ENCODE measurements around the gene ANKRD29. TPM values are rescaled to one million over a fixed set of nuclear protein-coding genes. Genes with fewer than 3 reads are reported as not detected.

Gene ANKRD29
- total and polyA plus RNA-seq, 9 donors: 2.1 to 5.5 (median 3.3) TPM

- Histone ChIP-seq H3K36me3 (ENCODE audit: control insufficient read depth, insufficient read depth, low read length) (no peaks in the 10 kb centered on the region), H3K9me3 (replicated peaks; ENCODE audit: control insufficient read depth, low read depth, low read length) (no peaks in the 10 kb centered on the region), H3K4me3 (ENCODE audit: low read length) (no peak overlapping the region), H3K4me1 (ENCODE audit: control insufficient read depth, insufficient read depth, low read length) (no peaks in the 10 kb centered on the region), H3K27me3 (ENCODE audit: control insufficient read depth, insufficient read depth, low read length) (no peaks in the 10 kb centered on the region), H3K27ac (ENCODE audit: low read length) (no peak overlapping the region)
- WGBS (ENCODE audit: insufficient coverage): no CpG with 5 or more reads among the region's 1 CpG
- DNase-seq: no peak
Measured at GRCh38 chr18:23599809-23600208, 62.9 kb downstream of the ANKRD29 start.

- Histone ChIP-seq H3K27ac (ENCODE audit: low read length) (no peak overlapping the region), H3K9me3 (replicated peaks; ENCODE audit: control insufficient read depth, low read depth, low read length) (no peaks in the 10 kb centered on the region), H3K4me1 (ENCODE audit: control insufficient read depth, insufficient read depth, low read length) (no peaks in the 10 kb centered on the region), H3K36me3 (ENCODE audit: control insufficient read depth, insufficient read depth, low read length) (no peaks in the 10 kb centered on the region), H3K27me3 (ENCODE audit: control insufficient read depth, insufficient read depth, low read length) (no peaks in the 10 kb centered on the region), H3K4me3 (ENCODE audit: low read length) (no peak overlapping the region)
- DNase-seq: peak; percentile 43
- 64% methylated on average over 4 of the region's 7 CpGs for WGBS (ENCODE audit: insufficient coverage)
Measured at GRCh38 chr18:23596183-23596582, 66.5 kb downstream of the ANKRD29 start.

GRCh38 chr18:23595591-23595990 lies 67.1 kb downstream of the ANKRD29 start:
- 63% methylated on average over 2 of the region's 7 CpGs for WGBS (ENCODE audit: insufficient coverage)
- H3K36me3 ChIP-seq (ENCODE audit: control insufficient read depth, insufficient read depth, low read length): no peaks in the 10 kb centered on the region
- H3K27me3 ChIP-seq (ENCODE audit: control insufficient read depth, insufficient read depth, low read length): no peaks in the 10 kb centered on the region
- no peak overlapping the region for H3K4me3 ChIP-seq (ENCODE audit: low read length)
- DNase-seq: no peak
- H3K4me1 ChIP-seq (ENCODE audit: control insufficient read depth, insufficient read depth, low read length): no peaks in the 10 kb centered on the region
- no peak overlapping the region for H3K27ac ChIP-seq (ENCODE audit: low read length)
- no peaks in the 10 kb centered on the region for H3K9me3 ChIP-seq (replicated peaks; ENCODE audit: control insufficient read depth, low read depth, low read length)

GRCh38 chr18:23593720-23594119 lies 69.0 kb downstream of the ANKRD29 start:
- Histone ChIP-seq H3K27me3 (ENCODE audit: control insufficient read depth, insufficient read depth, low read length) (peaks cover 2% of the 10 kb centered on the region), H3K9me3 (replicated peaks; ENCODE audit: control insufficient read depth, low read depth, low read length) (no peaks in the 10 kb centered on the region), H3K4me1 (ENCODE audit: control insufficient read depth, insufficient read depth, low read length) (no peaks in the 10 kb centered on the region), H3K36me3 (ENCODE audit: control insufficient read depth, insufficient read depth, low read length) (no peaks in the 10 kb centered on the region), H3K27ac (ENCODE audit: low read length) (no peak overlapping the region), H3K4me3 (ENCODE audit: low read length) (no peak overlapping the region)
- no peak for DNase-seq
- no CpG with 5 or more reads among the region's 2 CpGs for WGBS (ENCODE audit: insufficient coverage)

- Histone ChIP-seq H3K27me3 (ENCODE audit: control insufficient read depth, insufficient read depth, low read length) (peaks cover 5% of the 10 kb centered on the region), H3K9me3 (replicated peaks; ENCODE audit: control insufficient read depth, low read depth, low read length) (no peaks in the 10 kb centered on the region), H3K27ac (ENCODE audit: low read length) (no peak overlapping the region), H3K4me1 (ENCODE audit: control insufficient read depth, insufficient read depth, low read length) (no peaks in the 10 kb centered on the region), H3K36me3 (ENCODE audit: control insufficient read depth, insufficient read depth, low read length) (no peaks in the 10 kb centered on the region), H3K4me3 (ENCODE audit: low read length) (no peak overlapping the region)
- 100% methylated on average over 2 of the region's 2 CpGs for WGBS (ENCODE audit: insufficient coverage)
- DNase-seq: no peak
Measured at GRCh38 chr18:23592911-23593310, 69.8 kb downstream of the ANKRD29 start.

GRCh38 chr18:23591011-23591410 lies 71.7 kb downstream of the ANKRD29 start:
- peaks cover 2% of the 10 kb centered on the region for H3K4me1 ChIP-seq (ENCODE audit: control insufficient read depth, insufficient read depth, low read length)
- H3K27me3 ChIP-seq (ENCODE audit: control insufficient read depth, insufficient read depth, low read length): peaks cover 5% of the 10 kb centered on the region
- no peaks in the 10 kb centered on the region for H3K9me3 ChIP-seq (replicated peaks; ENCODE audit: control insufficient read depth, low read depth, low read length)
- no peaks in the 10 kb centered on the region for H3K36me3 ChIP-seq (ENCODE audit: control insufficient read depth, insufficient read depth, low read length)
- no CpG with 5 or more reads among the region's 1 CpG for WGBS (ENCODE audit: insufficient coverage)
- H3K4me3 ChIP-seq (ENCODE audit: low read length): no peak overlapping the region
- H3K27ac ChIP-seq (ENCODE audit: low read length): no peak overlapping the region
- no peak for DNase-seq

- WGBS (ENCODE audit: insufficient coverage): 82% methylated on average over 8 of the region's 11 CpGs
- Histone ChIP-seq H3K4me3 (ENCODE audit: low read length) (no peak overlapping the region), H3K9me3 (replicated peaks; ENCODE audit: control insufficient read depth, low read depth, low read length) (no peaks in the 10 kb centered on the region), H3K36me3 (ENCODE audit: control insufficient read depth, insufficient read depth, low read length) (no peaks in the 10 kb centered on the region), H3K27me3 (ENCODE audit: control insufficient read depth, insufficient read depth, low read length) (peaks cover 5% of the 10 kb centered on the region), H3K4me1 (ENCODE audit: control insufficient read depth, insufficient read depth, low read length) (peaks cover 16% of the 10 kb centered on the region), H3K27ac (ENCODE audit: low read length) (no peak overlapping the region)
- no peak for DNase-seq
Measured at GRCh38 chr18:23588836-23589560, 73.7 kb downstream of the ANKRD29 start.

- Histone ChIP-seq H3K27ac (ENCODE audit: low read length) (no peak overlapping the region), H3K4me3 (ENCODE audit: low read length) (no peak overlapping the region), H3K9me3 (replicated peaks; ENCODE audit: control insufficient read depth, low read depth, low read length) (no peaks in the 10 kb centered on the region), H3K4me1 (ENCODE audit: control insufficient read depth, insufficient read depth, low read length) (peaks cover 16% of the 10 kb centered on the region), H3K27me3 (ENCODE audit: control insufficient read depth, insufficient read depth, low read length) (peaks cover 5% of the 10 kb centered on the region), H3K36me3 (ENCODE audit: control insufficient read depth, insufficient read depth, low read length) (peaks cover 4% of the 10 kb centered on the region)
- no peak for DNase-seq
- WGBS (ENCODE audit: insufficient coverage): 46% methylated on average over 6 of the region's 7 CpGs
Measured at GRCh38 chr18:23587220-23587642, 75.5 kb downstream of the ANKRD29 start.

- H3K36me3 ChIP-seq (ENCODE audit: control insufficient read depth, insufficient read depth, low read length): peaks cover 5% of the 10 kb centered on the region
- peak within 1 kb of the TSS; percentile 100 for H3K27ac ChIP-seq (ENCODE audit: low read length)
- DNase-seq: peak; percentile 98
- no peaks in the 10 kb centered on the region for H3K9me3 ChIP-seq (replicated peaks; ENCODE audit: control insufficient read depth, low read depth, low read length)
- WGBS (ENCODE audit: insufficient coverage): under 1% methylated on average over 71 of the region's 95 CpGs
- H3K4me1 ChIP-seq (ENCODE audit: control insufficient read depth, insufficient read depth, low read length): peaks cover 16% of the 10 kb centered on the region
- H3K4me3 ChIP-seq (ENCODE audit: low read length): peak within 1 kb of the TSS; percentile 98
- H3K27me3 ChIP-seq (ENCODE audit: control insufficient read depth, insufficient read depth, low read length): peaks cover 5% of the 10 kb centered on the region
Measured at GRCh38 chr18:23586249-23587196, 76.2 kb downstream of the ANKRD29 start, which contains the start of gene NPC1. TSS of gene NPC1 (minus strand) at chr18:23586506. CDS start at chr18:23586343, 163 bp downstream.

- no peaks in the 10 kb centered on the region for H3K9me3 ChIP-seq (replicated peaks; ENCODE audit: control insufficient read depth, low read depth, low read length)
- H3K4me3 ChIP-seq (ENCODE audit: low read length): peak overlapping the region; percentile 98
- peaks cover 5% of the 10 kb centered on the region for H3K36me3 ChIP-seq (ENCODE audit: control insufficient read depth, insufficient read depth, low read length)
- peaks cover 5% of the 10 kb centered on the region for H3K27me3 ChIP-seq (ENCODE audit: control insufficient read depth, insufficient read depth, low read length)
- 0% methylated on average over 12 of the region's 14 CpGs for WGBS (ENCODE audit: insufficient coverage)
- no peak for DNase-seq
- H3K27ac ChIP-seq (ENCODE audit: low read length): peak overlapping the region; percentile 100
- H3K4me1 ChIP-seq (ENCODE audit: control insufficient read depth, insufficient read depth, low read length): peaks cover 16% of the 10 kb centered on the region
Measured at GRCh38 chr18:23585897-23586248, 76.8 kb downstream of the ANKRD29 start.
